ENCODE data around the gene VAX1. TPM values are rescaled to one million over a fixed set of nuclear protein-coding genes. Genes with fewer than 3 reads are reported as not detected.
A peak's percentile ranks its signal among the peaks of the same experiment; 100 is the strongest.

VAX1 gene
- total and polyA plus RNA-seq, 2 experiments from 2014 or later = not detected

- Histone ChIP-seq H2AFZ (no peak overlapping the region), H3K4me2 (no peak overlapping the region), H3K27me3 (peaks cover 59% of the 10 kb centered on the region), H3K4me1 (ENCODE audit: insufficient read depth) (peaks cover 2% of the 10 kb centered on the region), H4K20me1 (ENCODE audit: insufficient read depth, poor library complexity, severe bottlenecking) (no peaks in the 10 kb centered on the region), H3K36me3 (replicated peaks; ENCODE audit: insufficient read depth, low read depth) (no peaks in the 10 kb centered on the region), H3K79me2 (no peaks in the 10 kb centered on the region), H3K4me3 (no peak overlapping the region), H3K9me2 (replicated peaks; ENCODE audit: insufficient read depth) (no peaks in the 10 kb centered on the region), H3K27ac (no peak overlapping the region), H3K9me3 (ENCODE audit: low read depth) (no peaks in the 10 kb centered on the region)
- DNase-seq (ENCODE audit: low spot score) = no peak
- WGBS (ENCODE audit: low lambda C conversion rate, missing lambda C conversion rate) = 75% methylated on average over 26 of the region's 26 CpGs
- TF ChIP-seq CTCF (IDR thresholded peaks at IDR 0.05; ENCODE audit: poor library complexity) = no peak
- no peak for TF ChIP-seq EZH2phosphoT487 (IDR thresholded peaks at IDR 0.05; ENCODE audit: low read depth, severe bottlenecking, unreplicated experiment)
- no peak for TF ChIP-seq EZH2 (IDR thresholded peaks at IDR 0.05; ENCODE audit: borderline replicate concordance)
Measured at GRCh38 chr10:117126034-117126433, 12.0 kb downstream of the VAX1 start.

GRCh38 chr10:117112220-117112619 lies 25.9 kb downstream of the VAX1 start:
- TF ChIP-seq CTCF (IDR thresholded peaks at IDR 0.05; ENCODE audit: poor library complexity) (peak; percentile 36), EZH2 (IDR thresholded peaks at IDR 0.05; ENCODE audit: borderline replicate concordance) (no peak), EZH2phosphoT487 (IDR thresholded peaks at IDR 0.05; ENCODE audit: low read depth, severe bottlenecking, unreplicated experiment) (no peak)
- Histone ChIP-seq H3K4me3 (no peak overlapping the region), H3K9me2 (replicated peaks; ENCODE audit: insufficient read depth) (no peaks in the 10 kb centered on the region), H3K27ac (no peak overlapping the region), H3K79me2 (no peaks in the 10 kb centered on the region), H3K27me3 (peaks cover 15% of the 10 kb centered on the region), H3K4me2 (no peak overlapping the region), H4K20me1 (ENCODE audit: insufficient read depth, poor library complexity, severe bottlenecking) (no peaks in the 10 kb centered on the region), H3K4me1 (ENCODE audit: insufficient read depth) (no peaks in the 10 kb centered on the region), H3K9me3 (ENCODE audit: low read depth) (no peaks in the 10 kb centered on the region), H3K36me3 (replicated peaks; ENCODE audit: insufficient read depth, low read depth) (no peaks in the 10 kb centered on the region), H2AFZ (no peak overlapping the region)
- WGBS (ENCODE audit: low lambda C conversion rate, missing lambda C conversion rate) = 32% methylated on average over 1 of the region's 1 CpG
- DNase-seq (ENCODE audit: low spot score) = no peak

GRCh38 chr10:117107238-117107637 lies 30.8 kb downstream of the VAX1 start:
- Histone ChIP-seq H3K4me1 (ENCODE audit: insufficient read depth) (no peaks in the 10 kb centered on the region), H3K36me3 (replicated peaks; ENCODE audit: insufficient read depth, low read depth) (no peaks in the 10 kb centered on the region), H3K27ac (no peak overlapping the region), H3K9me3 (ENCODE audit: low read depth) (no peaks in the 10 kb centered on the region), H2AFZ (no peak overlapping the region), H3K4me3 (no peak overlapping the region), H3K4me2 (no peak overlapping the region), H3K79me2 (no peaks in the 10 kb centered on the region), H3K9me2 (replicated peaks; ENCODE audit: insufficient read depth) (no peaks in the 10 kb centered on the region), H3K27me3 (peaks cover 5% of the 10 kb centered on the region), H4K20me1 (ENCODE audit: insufficient read depth, poor library complexity, severe bottlenecking) (no peaks in the 10 kb centered on the region)
- no peak for DNase-seq (ENCODE audit: low spot score)
- WGBS (ENCODE audit: low lambda C conversion rate, missing lambda C conversion rate) = 67% methylated on average over 4 of the region's 4 CpGs
- no peak for TF ChIP-seq CTCF (IDR thresholded peaks at IDR 0.05; ENCODE audit: poor library complexity)
- TF ChIP-seq EZH2phosphoT487 (IDR thresholded peaks at IDR 0.05; ENCODE audit: low read depth, severe bottlenecking, unreplicated experiment) = no peak
- no peak for TF ChIP-seq EZH2 (IDR thresholded peaks at IDR 0.05; ENCODE audit: borderline replicate concordance)

All from hepatocyte (in vitro differentiated cells).